Activated CD8-positive, alpha-beta memory T cell treated with anti-CD3 and anti-CD28 coated beads for 24 hours (primary cell): ENCODE measurements around the gene VCL.
"Not testable (repeated sequence)": the region's sequence is repeated elsewhere in the genome, so short reads cannot be mapped to it uniquely, and the experiment has no call there.

Experiments
- DNase-seq: peaks from one replicate; pipeline ENCODE4 v3.0.0-alpha.2; 2020

Gene VCL

GRCh38 chr10:74113546-74113945, 115.6 kb downstream of the VCL start:
- no peak for DNase-seq

- DNase-seq = no peak
Measured at GRCh38 chr10:74114041-74114448, 116.1 kb downstream of the VCL start.

DNA sequence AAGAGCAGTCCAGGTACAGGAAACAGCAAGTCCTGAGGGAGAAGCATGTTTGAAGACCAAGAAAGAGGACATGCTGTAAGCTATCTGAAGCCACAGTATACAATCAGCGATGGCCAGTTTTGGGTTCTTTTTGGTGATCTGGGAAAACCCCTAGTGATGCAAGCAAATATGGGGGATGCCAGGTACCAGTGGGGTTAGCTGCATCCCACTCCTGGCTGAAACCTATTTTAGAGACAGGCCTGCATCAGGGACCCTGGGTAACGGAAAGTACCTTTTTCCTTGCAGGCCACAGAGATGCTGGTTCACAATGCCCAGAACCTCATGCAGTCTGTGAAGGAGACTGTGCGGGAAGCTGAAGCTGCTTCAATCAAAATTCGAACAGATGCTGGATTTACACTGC, 119.8 kb downstream of the VCL start:
- DNase-seq = no peak

DNA sequence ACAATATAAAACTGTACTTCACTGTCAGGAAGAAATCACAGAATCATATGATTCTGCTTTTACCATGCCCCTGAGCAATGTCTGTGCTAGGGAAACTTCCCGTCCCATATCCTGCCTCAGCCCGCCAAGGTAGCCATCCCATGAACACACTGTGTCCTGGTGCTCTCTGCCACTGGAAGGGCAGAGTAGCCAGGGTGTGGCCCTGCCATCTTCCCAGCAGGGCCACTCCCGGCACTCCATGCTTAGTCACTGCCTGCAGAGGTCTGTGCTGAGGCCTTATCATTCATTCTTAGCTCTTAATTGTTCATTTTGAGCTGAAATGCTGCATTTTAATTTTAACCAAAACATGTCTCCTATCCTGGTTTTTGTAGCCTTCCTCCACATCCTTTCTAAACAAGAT, 120.9 kb downstream of the VCL start:
- DNase-seq = no peak

- no peak for DNase-seq
Measured at GRCh38 chr10:74120911-74121310, 123.0 kb downstream of the VCL start.

GRCh38 chr10:74121368-74121767, 123.5 kb downstream of the VCL start:
- DNase-seq = no peak

- DNase-seq = no peak
Measured at GRCh38 chr10:74122060-74122459, 124.1 kb downstream of the VCL start.

GRCh38 chr10:74123081-74123480, 125.2 kb downstream of the VCL start:
- DNase-seq = no peak

DNA sequence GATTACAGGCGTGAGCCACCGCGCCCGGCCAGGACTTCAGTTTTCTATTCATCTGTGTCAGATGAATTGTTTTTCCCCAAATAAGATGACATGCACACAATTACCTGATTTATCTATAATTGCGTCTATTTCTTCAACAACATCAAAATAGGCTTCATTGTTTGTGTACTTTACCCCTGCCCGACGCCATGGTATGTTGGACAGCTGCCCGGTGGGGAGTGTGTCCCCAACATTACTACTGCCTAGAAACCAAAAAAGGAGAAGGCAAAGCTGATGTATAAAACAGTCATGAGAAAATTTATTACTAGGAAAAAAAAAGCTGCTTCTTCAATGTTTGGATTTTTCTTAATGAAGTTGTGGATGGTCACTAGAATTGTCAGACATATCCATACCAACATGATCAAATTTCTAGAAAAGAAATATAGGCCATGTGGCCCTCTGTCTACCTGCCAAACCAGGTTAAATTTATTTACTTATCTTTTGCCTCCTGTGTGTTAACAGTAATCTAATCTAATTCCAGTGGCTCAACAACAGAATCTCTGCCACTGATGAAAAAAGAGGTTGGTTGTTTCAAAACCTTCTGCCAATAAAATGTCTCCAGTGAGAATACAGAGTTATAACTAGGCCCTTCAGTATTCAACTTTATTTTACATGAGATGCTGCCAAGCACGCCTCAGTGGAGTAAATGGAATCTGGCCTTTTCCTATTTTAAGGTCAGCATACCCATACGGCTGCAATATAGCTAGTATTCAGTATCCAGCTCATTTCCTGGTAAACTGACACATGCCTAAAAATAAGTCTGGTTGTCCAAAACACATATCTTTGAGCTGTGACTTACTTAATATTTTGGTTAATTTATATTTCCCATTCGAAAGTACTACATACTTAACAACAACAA, 136.3 kb downstream of the VCL start:
- no peak for DNase-seq

GRCh38 chr10:74135452-74135851, 137.5 kb downstream of the VCL start:
- no peak for DNase-seq

DNA sequence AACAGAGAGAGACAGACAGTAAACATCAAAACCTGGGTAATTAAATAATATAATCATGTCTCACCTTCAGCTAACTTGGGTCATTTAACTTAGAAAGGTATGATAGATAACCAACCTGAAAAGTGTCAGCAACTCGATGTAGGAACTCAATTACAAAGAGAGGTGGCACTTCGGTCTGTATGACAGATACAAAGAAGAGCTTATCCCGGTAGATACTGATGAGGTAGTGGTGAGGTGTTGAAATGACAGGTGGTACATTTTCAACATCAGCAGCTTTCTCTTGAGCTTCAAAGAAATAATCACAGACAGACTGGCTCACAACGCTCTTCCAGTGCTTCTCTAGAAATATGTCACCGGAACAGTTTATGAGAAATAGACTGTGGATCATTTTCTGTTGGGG, 140.1 kb downstream of the VCL start:
- no peak for DNase-seq

GRCh38 chr10:74138596-74138995, 140.7 kb downstream of the VCL start:
- DNase-seq = not testable (repeated sequence)

DNA sequence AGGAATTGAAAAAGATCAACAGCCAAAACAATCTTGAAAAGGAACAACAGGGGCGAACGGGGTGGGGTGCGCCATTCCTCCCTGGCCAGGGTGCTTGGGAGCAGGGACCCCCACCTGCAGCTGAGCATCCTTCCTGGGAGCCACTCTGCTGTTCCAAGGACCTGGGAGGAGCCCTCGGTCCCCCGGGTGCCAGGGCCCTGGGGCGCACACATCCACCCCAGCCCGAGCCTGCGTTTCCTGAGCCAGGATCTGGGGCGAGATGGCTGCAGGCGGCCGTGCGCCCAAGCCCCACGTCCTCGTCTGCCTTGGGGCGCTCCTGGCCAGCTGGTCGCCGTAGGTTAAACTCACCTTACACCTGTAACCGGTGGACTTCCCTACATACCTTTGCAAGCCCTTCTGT, 142.1 kb downstream of the VCL start:
- no peak for DNase-seq

DNA sequence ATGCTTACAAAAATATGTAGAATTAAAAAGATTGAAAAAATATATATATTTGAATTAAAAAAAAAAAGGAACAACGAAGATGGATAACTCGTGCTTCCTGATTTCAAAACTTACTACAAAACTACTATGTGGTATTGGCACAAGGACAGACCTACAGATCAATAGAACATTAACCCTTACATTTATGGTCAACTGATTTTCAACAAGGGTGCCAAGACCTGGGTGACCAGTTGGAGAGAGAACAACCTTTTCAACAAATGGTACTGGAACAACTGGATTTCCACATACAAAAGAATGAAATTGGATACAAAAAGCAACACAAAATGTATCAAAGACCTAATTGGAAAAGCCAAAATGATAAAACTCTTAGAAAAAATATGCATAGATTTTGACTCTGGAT, 142.6 kb downstream of the VCL start:
- no peak for DNase-seq

- DNase-seq = no peak
Measured at GRCh38 chr10:74145133-74145532, 147.2 kb downstream of the VCL start.

- DNase-seq = not testable (repeated sequence)
Measured at GRCh38 chr10:74146980-74147379, 149.1 kb downstream of the VCL start.

DNA sequence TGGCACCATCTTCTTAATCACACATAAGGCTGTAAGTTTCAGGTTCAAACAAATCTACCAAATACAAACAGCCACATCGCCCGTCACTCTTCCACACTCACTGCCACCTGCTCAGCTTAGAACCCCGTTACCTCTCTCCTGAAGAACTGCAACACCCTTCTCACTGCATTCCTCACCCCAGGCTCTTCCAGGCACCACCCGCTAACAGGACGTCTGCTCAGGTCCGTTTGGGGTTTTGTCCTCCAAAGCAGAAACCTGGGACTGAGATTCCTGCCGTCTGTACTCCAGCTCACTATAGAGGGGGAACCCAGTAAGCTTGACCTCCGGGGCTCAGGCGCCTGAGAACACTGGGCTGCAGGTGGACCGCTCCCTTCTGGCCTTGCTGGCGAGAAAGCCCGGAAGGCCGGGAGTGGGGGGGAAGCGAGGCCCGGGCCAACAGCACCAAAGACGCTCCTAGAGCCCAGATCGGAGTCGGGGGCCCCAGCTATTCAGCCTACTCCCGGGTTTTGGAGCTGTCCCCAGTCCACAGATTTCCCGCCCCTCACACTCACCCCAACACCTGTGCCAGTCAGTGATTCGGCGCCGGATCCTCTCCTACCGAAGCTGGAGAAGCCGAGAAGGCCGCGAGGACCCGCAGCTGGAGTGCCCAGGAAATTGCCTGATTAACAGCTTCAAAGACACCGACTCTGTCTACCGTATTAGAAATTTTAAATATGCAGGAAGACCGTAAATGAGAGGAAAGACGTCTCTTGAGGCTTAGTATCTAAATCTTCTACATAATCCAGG, 152.5 kb downstream of the VCL start, which contains the start of gene AP3M1:
AP3M1 (minus strand) TSS at position 625 of the 786 bp plus-strand sequence. CDS start 12,449 bp downstream, outside the sequence.
- DNase-seq = peak; percentile 89

DNA sequence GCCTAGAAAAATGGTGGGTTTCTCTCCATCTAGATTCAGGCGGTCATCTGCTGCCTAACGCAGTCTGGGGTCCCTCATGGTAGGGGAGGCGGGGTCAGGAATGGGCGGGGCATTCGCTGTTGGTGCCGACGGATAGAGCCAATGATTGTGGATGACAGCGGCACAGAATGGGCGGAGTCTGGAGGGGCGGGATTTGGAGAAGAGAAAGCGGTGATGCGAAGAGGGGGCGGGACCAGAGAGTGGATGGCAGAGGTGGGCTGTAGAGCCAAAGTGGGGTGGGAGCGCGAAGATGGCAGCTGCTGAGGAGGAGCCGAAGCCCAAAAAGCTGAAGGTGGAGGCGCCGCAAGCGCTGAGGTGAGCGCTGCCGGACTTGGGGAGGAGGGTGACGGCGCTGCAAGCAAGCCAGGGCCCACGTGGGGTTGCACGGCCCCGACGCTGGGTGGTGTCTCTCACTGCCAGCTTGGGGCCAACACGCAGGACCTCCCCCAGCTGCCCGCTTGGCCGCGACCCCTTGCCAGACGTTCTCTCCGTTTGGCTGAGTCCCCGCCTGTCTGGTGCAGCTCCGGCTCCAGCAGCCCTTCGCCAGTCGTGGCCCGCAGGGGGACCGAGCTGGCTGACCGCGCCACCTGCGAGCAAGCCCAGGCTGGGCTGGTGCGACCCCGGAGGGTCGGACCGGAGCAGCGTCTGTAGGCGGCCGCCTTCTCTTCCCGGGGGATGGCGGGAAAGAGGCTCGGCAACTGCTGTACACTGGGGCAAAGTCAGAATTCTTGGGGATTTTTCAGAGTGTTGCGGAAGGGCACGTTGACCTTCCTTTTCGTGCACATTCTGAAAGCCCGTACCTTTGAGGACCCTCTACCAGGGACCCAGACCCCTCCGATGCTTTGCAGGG, 153.3 kb downstream of the VCL start, which contains the start of gene ADK:
ADK (plus strand) TSS at position 232 of the 889 bp plus-strand sequence; CDS start at position 290, 58 bp downstream.
- DNase-seq = peak; percentile 100

DNA sequence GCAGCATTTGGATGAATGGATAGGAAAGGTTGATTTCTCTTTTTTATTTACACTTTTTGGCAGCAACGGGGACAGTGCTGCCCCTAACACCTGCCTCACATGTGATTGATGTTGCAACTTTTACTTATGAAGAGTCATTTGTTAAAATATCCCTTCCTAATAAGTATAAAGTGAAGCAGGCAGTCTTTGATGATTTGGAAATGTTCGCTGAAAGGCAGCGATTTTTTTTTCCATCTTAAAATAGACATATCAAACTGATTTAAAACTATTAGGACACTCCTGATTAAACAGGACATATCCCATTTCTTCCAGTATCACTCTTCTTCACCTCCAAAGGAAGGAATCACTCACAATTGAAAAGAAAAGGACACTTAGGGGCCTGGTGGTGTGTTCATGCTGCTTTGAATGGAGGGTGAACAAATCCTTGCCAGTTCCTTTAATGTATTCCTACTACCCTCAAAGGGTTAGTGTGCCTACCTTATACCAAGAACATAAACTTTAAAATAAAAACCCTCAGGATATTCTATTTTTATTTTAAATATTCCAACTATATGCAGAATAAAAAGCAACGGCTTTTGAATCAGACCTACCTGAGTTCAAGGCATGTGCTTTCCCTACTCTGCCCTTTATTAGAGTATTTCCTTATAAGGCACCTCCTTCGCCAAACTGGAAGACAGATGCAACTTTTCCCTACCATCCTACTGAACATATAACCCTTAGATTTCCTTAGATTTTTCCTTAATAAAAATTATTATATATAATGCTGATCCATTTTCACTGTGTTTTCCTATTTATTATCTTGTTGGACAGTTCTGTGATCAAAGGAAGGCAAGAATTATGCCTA, 154.2 kb downstream of the VCL start:
- no peak for DNase-seq

- no peak for DNase-seq
Measured at GRCh38 chr10:74153123-74153522, 155.2 kb downstream of the VCL start.

DNA sequence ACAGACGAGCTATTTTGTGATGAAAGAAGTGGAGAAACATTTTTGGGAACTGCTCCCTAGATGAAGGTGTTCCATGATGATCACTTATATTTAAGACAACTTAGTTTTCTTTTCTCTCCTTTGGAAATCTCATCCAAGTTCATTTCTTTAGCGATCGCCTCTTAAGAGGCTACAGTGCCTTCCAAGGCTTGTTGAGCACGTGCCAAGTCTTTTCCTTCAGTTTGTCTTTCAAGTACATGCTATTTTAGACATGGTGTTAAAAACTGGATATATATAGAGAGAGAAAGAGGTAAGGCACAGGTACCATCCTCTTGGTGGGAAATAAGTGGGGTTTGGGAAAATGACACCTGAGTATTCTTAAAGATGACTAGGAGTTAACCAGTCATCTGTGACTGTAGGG, 155.8 kb downstream of the VCL start:
- DNase-seq = no peak

DNA sequence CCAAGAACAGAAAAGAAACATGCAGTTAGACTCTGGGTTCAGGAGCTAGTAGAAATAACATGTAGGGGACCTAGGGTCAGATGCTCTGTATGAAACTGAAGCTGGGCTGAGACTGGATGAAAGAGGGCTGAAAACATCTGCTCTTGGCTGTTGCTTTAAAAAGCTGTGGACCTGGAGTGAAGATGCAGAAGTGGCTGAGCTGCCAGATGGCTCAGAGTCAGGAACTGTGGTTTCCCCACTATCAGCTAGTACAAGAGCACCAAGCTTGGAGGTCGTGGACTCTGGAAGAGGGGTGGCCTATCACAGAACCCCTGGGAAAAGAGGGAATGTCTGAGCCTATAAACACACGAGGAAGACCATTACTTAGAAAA, 159.0 kb downstream of the VCL start:
- DNase-seq = no peak
